Retinal pigment epithelial cell (primary cell): Measurements from ENCODE around the gene DOLPP1.

Experiments
- DNase-seq: peaks from one replicate; pipeline ENCODE4 v3.0.0-alpha.2; 2010; ENCODE audit warnings: low read depth
- H3K4me3 ChIP-seq: 2 replicates; pipeline ENCODE4 v1.5.1; 2011; ENCODE audit warnings: mild to moderate bottlenecking, low read length, control low read depth, moderate library complexity
- CTCF ChIP-seq: conservative IDR thresholded peaks from 2 replicates; pipeline ENCODE4 v1.5.1; 2011; ENCODE audit warnings: low read depth, low read length, control low read depth, inconsistent platforms

Gene DOLPP1

GRCh38 chr9:129135476-129135875, 54.6 kb downstream of the DOLPP1 start:
- DNase-seq: no peak
- no peak for TF ChIP-seq CTCF
- H3K4me3 ChIP-seq: no peak overlapping the region

- no peak for DNase-seq
- TF ChIP-seq CTCF: no peak
- H3K4me3 ChIP-seq: no peak overlapping the region
Observed at GRCh38 chr9:129136446-129137035, 55.6 kb downstream of the DOLPP1 start.

GRCh38 chr9:129137292-129138143, 56.6 kb downstream of the DOLPP1 start:
- no peak for DNase-seq
- no peak overlapping the region for H3K4me3 ChIP-seq
- no peak for TF ChIP-seq CTCF

GRCh38 chr9:129138144-129138462, 57.2 kb downstream of the DOLPP1 start:
- no peak for TF ChIP-seq CTCF
- no peak overlapping the region for H3K4me3 ChIP-seq
- no peak for DNase-seq

GRCh38 chr9:129138476-129139232, 57.7 kb downstream of the DOLPP1 start:
- no peak for DNase-seq
- no peak overlapping the region for H3K4me3 ChIP-seq
- no peak for TF ChIP-seq CTCF

- TF ChIP-seq CTCF: peak; percentile 82
- peak overlapping the region; percentile 26 for H3K4me3 ChIP-seq
- DNase-seq: no peak
Observed at GRCh38 chr9:129139233-129139992, 58.5 kb downstream of the DOLPP1 start.
